HG02763 (cell line): ENCODE results near the gene SLC44A4.
"Not testable (repeated sequence)": the region's sequence is repeated elsewhere in the genome, so short reads cannot be mapped to it uniquely, and the experiment has no call there.

Experiments
- ATAC-seq: cut with Tn5 transposase; IDR thresholded peaks from one replicate; pipeline ENCODE4 v1.9.1; 2021; ENCODE audit warnings: mild to moderate bottlenecking, moderate library complexity; ENCODE audit not compliant: unreplicated experiment

Gene SLC44A4

GRCh38 chr6:31831350-31832215 lies 47.2 kb downstream of the SLC44A4 start:
- ATAC-seq, result no peak

GRCh38 chr6:31830886-31831335 lies 47.9 kb downstream of the SLC44A4 start:
- no peak for ATAC-seq

- no peak for ATAC-seq
Measured at GRCh38 chr6:31829633-31830283, 49.0 kb downstream of the SLC44A4 start.

- ATAC-seq, result peak; percentile 74
Measured at GRCh38 chr6:31827286-31828079, 51.3 kb downstream of the SLC44A4 start, which contains the start of gene HSPA1B. Gene HSPA1B (plus strand): TSS chr6:31827738. CDS start chr6:31827951, 213 bp downstream.

- no peak for ATAC-seq
Measured at GRCh38 chr6:31826793-31827285, 52.0 kb downstream of the SLC44A4 start.

- ATAC-seq, result no peak
Measured at GRCh38 chr6:31825553-31825952, 53.2 kb downstream of the SLC44A4 start.

GRCh38 chr6:31823592-31824196 lies 55.1 kb downstream of the SLC44A4 start:
- ATAC-seq, result not testable (repeated sequence)

- ATAC-seq, result peak; percentile 48
Measured at GRCh38 chr6:31822036-31822821, 56.6 kb downstream of the SLC44A4 start.

- peak; percentile 41 for ATAC-seq
Measured at GRCh38 chr6:31821301-31822035, 57.3 kb downstream of the SLC44A4 start.

- not testable (repeated sequence) for ATAC-seq
Measured at GRCh38 chr6:31820399-31820798, 58.4 kb downstream of the SLC44A4 start.

- no peak for ATAC-seq
Measured at GRCh38 chr6:31819871-31820299, 58.9 kb downstream of the SLC44A4 start.

GRCh38 chr6:31817929-31818511 lies 60.8 kb downstream of the SLC44A4 start:
- ATAC-seq, result not testable (repeated sequence)

GRCh38 chr6:31817133-31817928 lies 61.5 kb downstream of the SLC44A4 start:
- not testable (repeated sequence) for ATAC-seq

GRCh38 chr6:31815025-31815838 lies 63.6 kb downstream of the SLC44A4 start, which contains the start of the genes HSPA1A and HSPA1L:
Gene HSPA1A (plus strand): TSS chr6:31815543. CDS start chr6:31815757, 214 bp downstream.
Gene HSPA1L (minus strand): TSS chr6:31815283. CDS start chr6:31811972, 3,311 bp downstream.
- ATAC-seq, result peak; percentile 48

GRCh38 chr6:31814677-31815024 lies 64.1 kb downstream of the SLC44A4 start:
- no peak for ATAC-seq

GRCh38 chr6:31813465-31813849 lies 65.3 kb downstream of the SLC44A4 start:
- ATAC-seq, result no peak
